Measurements from ENCODE around the gene DUT.

DNA sequence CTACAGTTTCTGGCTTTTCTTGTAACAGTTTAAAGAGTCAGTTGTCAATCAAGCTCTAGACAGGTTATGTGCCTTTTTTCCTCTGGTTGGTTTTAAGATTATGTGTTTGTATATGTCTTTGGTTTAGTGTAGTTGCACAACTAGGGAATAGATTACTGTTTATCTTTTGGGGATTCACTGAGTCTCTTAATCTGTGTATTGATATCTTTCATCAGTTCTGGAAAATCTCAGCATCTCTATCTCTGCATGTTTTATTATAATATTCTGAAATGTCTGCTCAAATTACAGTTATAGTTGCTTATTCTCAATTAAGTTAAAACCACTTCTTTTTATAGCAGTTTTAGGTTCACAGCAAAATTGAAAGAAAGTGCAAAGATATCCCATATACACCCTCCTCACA, 14.3 kb downstream of the DUT start:
- TF ChIP-seq EZH2 (IDR thresholded peaks at IDR 0.05; ENCODE audit: borderline replicate concordance, low read length), result no peak
- TF ChIP-seq, protein P1, sequence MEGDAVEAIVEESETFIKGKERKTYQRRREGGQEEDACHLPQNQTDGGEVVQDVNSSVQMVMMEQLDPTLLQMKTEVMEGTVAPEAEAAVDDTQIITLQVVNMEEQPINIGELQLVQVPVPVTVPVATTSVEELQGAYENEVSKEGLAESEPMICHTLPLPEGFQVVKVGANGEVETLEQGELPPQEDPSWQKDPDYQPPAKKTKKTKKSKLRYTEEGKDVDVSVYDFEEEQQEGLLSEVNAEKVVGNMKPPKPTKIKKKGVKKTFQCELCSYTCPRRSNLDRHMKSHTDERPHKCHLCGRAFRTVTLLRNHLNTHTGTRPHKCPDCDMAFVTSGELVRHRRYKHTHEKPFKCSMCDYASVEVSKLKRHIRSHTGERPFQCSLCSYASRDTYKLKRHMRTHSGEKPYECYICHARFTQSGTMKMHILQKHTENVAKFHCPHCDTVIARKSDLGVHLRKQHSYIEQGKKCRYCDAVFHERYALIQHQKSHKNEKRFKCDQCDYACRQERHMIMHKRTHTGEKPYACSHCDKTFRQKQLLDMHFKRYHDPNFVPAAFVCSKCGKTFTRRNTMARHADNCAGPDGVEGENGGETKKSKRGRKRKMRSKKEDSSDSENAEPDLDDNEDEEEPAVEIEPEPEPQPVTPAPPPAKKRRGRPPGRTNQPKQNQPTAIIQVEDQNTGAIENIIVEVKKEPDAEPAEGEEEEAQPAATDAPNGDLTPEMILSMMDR (conservative IDR thresholded peaks at IDR 0.05 in 1 of 2, IDR thresholded peaks at IDR 0.05 in 1 of 2; ENCODE audit: extremely low read depth in 1 of 2, insufficient read depth in 1 of 2, low read depth in 1 of 2, low read length in 2 of 2), result no peak

Data from mammary epithelial cell (primary cell).